CD4-positive, alpha-beta T cell (primary cell): ENCODE data around the gene CDH5. TPM values are rescaled to one million over a fixed set of nuclear protein-coding genes. Genes with fewer than 3 reads are reported as not detected.
A peak's percentile ranks its signal among the peaks of the same experiment; 100 is the strongest.

Experiments used
- ATAC-seq: fragments of 200-7000 bp; cut with Tn5 transposase; one replicate; pipeline ENCODE4 v1.10.0; 2022; ENCODE audit warnings: mild to moderate bottlenecking; ENCODE audit not compliant: poor library complexity
- CTCF ChIA-PET: fragments of 350-600 bp; sonication (Branson Sonifier 250); formaldehyde crosslinking; loops from one replicate; lab custom pipeline; 2021; ENCODE audit warnings: antibody characterized with exemption, inconsistent platforms; lab: Charles Lee
- POLR2A ChIA-PET: fragments of 350-600 bp; sonication (Branson Sonifier 250); formaldehyde crosslinking; loops from one replicate; lab custom pipeline; 2021; ENCODE audit warnings: antibody characterized with exemption, inconsistent platforms; lab: Charles Lee
- DNase-seq, 14 experiments: peaks; one replicate each; pipeline ENCODE4 v3.0.0-alpha.2; 2013 to 2020; ENCODE audit warnings: mixed read lengths in 2 of 14
- H3K27ac ChIP-seq, 2 donors: one replicate each; pipeline versions ENCODE4 v1.5.1 to v1.7.0; 2013; ENCODE audit warnings: low read length in 2 of 2, low read depth in 1 of 2, mild to moderate bottlenecking in 1 of 2
- H3K27me3 ChIP-seq, 2 experiments: 1 replicate in 1 of 2; 2 replicates in 1 of 2; pipeline versions ENCODE4 v1.6.1 to v1.7.0; 2013; ENCODE audit warnings: low read length in 2 of 2, control low read depth in 1 of 2, mild to moderate bottlenecking in 1 of 2, moderate library complexity in 1 of 2; ENCODE audit not compliant: insufficient read depth in 2 of 2, control insufficient read depth in 1 of 2
- H3K36me3 ChIP-seq: one replicate; pipeline ENCODE4 v1.6.1; 2013; ENCODE audit warnings: low read length, control low read depth; ENCODE audit not compliant: insufficient read depth
- H3K4me1 ChIP-seq: one replicate; pipeline ENCODE4 v1.6.1; 2013; ENCODE audit warnings: low read length, control low read depth; ENCODE audit not compliant: insufficient read depth
- H3K4me3 ChIP-seq: one replicate; pipeline ENCODE4 v1.5.1; 2013; ENCODE audit warnings: mild to moderate bottlenecking, low read length, moderate library complexity
- H3K9me3 ChIP-seq, 2 experiments: 1 replicate in 1 of 2; 2 replicates in 1 of 2; pipeline versions ENCODE4 v1.6.1 to v1.7.0; 2013; ENCODE audit warnings: low read length in 2 of 2, mild to moderate bottlenecking in 2 of 2, control low read depth in 1 of 2, moderate library complexity in 1 of 2; ENCODE audit not compliant: control insufficient read depth in 1 of 2, insufficient read depth in 1 of 2
- H3K27ac Mint-ChIP-seq: one replicate; pipeline ENCODE4 v1.8.0; 2020; ENCODE audit warnings: mixed read lengths
- H3K27me3 Mint-ChIP-seq: one replicate; pipeline ENCODE4 v1.8.0; 2021; ENCODE audit warnings: mixed read lengths
- H3K36me3 Mint-ChIP-seq: one replicate; pipeline ENCODE4 v1.8.0; 2021; ENCODE audit warnings: low read depth, mixed read lengths
- H3K4me1 Mint-ChIP-seq: one replicate; pipeline ENCODE4 v1.8.0; 2021; ENCODE audit warnings: low read depth, mixed read lengths
- H3K4me3 Mint-ChIP-seq: one replicate; pipeline ENCODE4 v1.8.0; 2020; ENCODE audit warnings: mild to moderate bottlenecking, mixed read lengths
- H3K9me3 Mint-ChIP-seq: one replicate; pipeline ENCODE4 v1.8.0; 2020; ENCODE audit warnings: mixed read lengths
- CTCF ChIP-seq: fragments of 200-600 bp; IDR thresholded peaks from one replicate; pipeline ENCODE4 v1.8.0; 2022; ENCODE audit warnings: antibody characterized with exemption, mild to moderate bottlenecking
- intact Hi-C, 2 experiments: fragments of 100-400 bp; cut with DNase I in 1 of 2; cut with micrococcal nuclease in 1 of 2; formaldehyde crosslinking; loops; one replicate each; pipeline versions ENCODE4 v1.15.1 to v1.9.0; 2023 to 2025; cut with DNase I, micrococcal nuclease
- total RNA-seq, 174 experiments: library from RNA in 2 of 174; stranded (reverse) in 2 of 174; gene quantifications; one replicate each; pipeline ENCODE4 v1.2.3 and lab custom pipeline; 2021 to 2026

CDH5 gene
- total RNA-seq, 2 experiments from 2014 or later = not detected

- no peaks in the 10 kb centered on the region for H3K9me3 Mint-ChIP-seq
- H3K27me3 Mint-ChIP-seq = no peaks in the 10 kb centered on the region
- H3K36me3 Mint-ChIP-seq = peaks cover 5% of the 10 kb centered on the region
- Histone ChIP-seq H3K27ac (no peak overlapping the region), H3K4me3 (no peak overlapping the region), H3K4me1 (peaks cover 22% of the 10 kb centered on the region), H3K9me3 (no peaks in the 10 kb centered on the region), H3K27me3 (peaks cover 0 to 5% of the 10 kb centered on the region in 2 experiments), H3K36me3 (no peaks in the 10 kb centered on the region)
- H3K4me3 Mint-ChIP-seq = no peak overlapping the region
- ATAC-seq (no peak), DNase-seq (no peak)
- ChIA-PET POLR2A (no interaction called here), CTCF (interaction anchor here (2.0 kb wide), 1 partner anchor 201 kb away, joined by 4 read pairs; no protein-coding TSS in a partner anchor)
- H3K27ac Mint-ChIP-seq = no peak overlapping the region
- peaks cover 15% of the 10 kb centered on the region for H3K4me1 Mint-ChIP-seq
- intact Hi-C loops = no loop called here
- no peak for TF ChIP-seq CTCF
These were observed 37.1 kb downstream of the CDH5 start for GRCh38 chr16:66403531-66404145.

GRCh38 chr16:66405057-66405783, 38.7 kb downstream of the CDH5 start:
- Histone ChIP-seq H3K4me3 (no peak overlapping the region), H3K27me3 (peaks cover 0 to 3% of the 10 kb centered on the region in 2 experiments), H3K4me1 (peaks cover 28% of the 10 kb centered on the region), H3K9me3 (no peaks in the 10 kb centered on the region), H3K36me3 (peaks cover under 1% of the 10 kb centered on the region), H3K27ac (no peak overlapping the region)
- H3K36me3 Mint-ChIP-seq = peaks cover 20% of the 10 kb centered on the region
- intact Hi-C loops = loop anchor here in 1 of 2 experiments (5.0 kb wide), 1 partner anchor 202 kb away; no protein-coding TSS in a partner anchor
- no peak overlapping the region for H3K27ac Mint-ChIP-seq
- POLR2A ChIA-PET = interaction anchor here (1.5 kb wide), 1 partner anchor 77 kb away, joined by 5 read pairs; no protein-coding TSS in a partner anchor
- H3K27me3 Mint-ChIP-seq = no peaks in the 10 kb centered on the region
- CTCF ChIA-PET = interaction anchor here (1.1 to 2.6 kb wide), 4 partner anchors 10 to 200 kb away, joined by 3 to 21 read pairs (median 4); no protein-coding TSS in a partner anchor
- H3K4me1 Mint-ChIP-seq = peaks cover 27% of the 10 kb centered on the region
- ATAC-seq = no peak
- TF ChIP-seq CTCF = no peak
- peak overlapping the region; percentile 45 for H3K4me3 Mint-ChIP-seq
- H3K9me3 Mint-ChIP-seq = no peaks in the 10 kb centered on the region
- no peak for DNase-seq

GRCh38 chr16:66406534-66407221, 40.2 kb downstream of the CDH5 start:
- POLR2A ChIA-PET = interaction anchor here (0.6 to 1.6 kb wide), 10 partner anchors 14 to 290 kb away, joined by 3 to 13 read pairs (median 4); partner anchors contain the start of genes CKLF and CMTM4
- H3K36me3 ChIP-seq = peaks cover 10% of the 10 kb centered on the region
- H3K9me3 ChIP-seq = no peaks in the 10 kb centered on the region
- peak; percentile 93 for TF ChIP-seq CTCF
- CTCF ChIA-PET = interaction anchor here (0.6 to 2.6 kb wide), 15 partner anchors 9 to 461 kb away, joined by 3 to 21 read pairs (median 5); no protein-coding TSS in a partner anchor
- Mint-ChIP-seq H3K27ac (peak overlapping the region; percentile 62), H3K9me3 (no peaks in the 10 kb centered on the region), H3K36me3 (peaks cover 34% of the 10 kb centered on the region), H3K4me3 (peak overlapping the region; percentile 85), H3K27me3 (no peaks in the 10 kb centered on the region), H3K4me1 (peaks cover 27% of the 10 kb centered on the region)
- no peaks in the 10 kb centered on the region for H3K27me3 ChIP-seq
- peak; percentile 72 for ATAC-seq
- peaks cover 28% of the 10 kb centered on the region for H3K4me1 ChIP-seq
- H3K4me3 ChIP-seq = peak overlapping the region; percentile 83
- intact Hi-C loops = loop anchor here (1.0 to 5.0 kb wide), 7 partner anchors 77 to 464 kb away; no protein-coding TSS in a partner anchor
- DNase-seq = peak; percentile 75 to 93 (median 88)
- H3K27ac ChIP-seq = no peak overlapping the region
